Activated CD8-positive, alpha-beta memory T cell treated with anti-CD3 and anti-CD28 coated beads for 1 hour (primary cell): ENCODE results near the gene ZBP1.
"Not testable (repeated sequence)": the region's sequence is repeated elsewhere in the genome, so short reads cannot be mapped to it uniquely, and the experiment has no call there.

Source experiments
- DNase-seq, 2 donors: peaks; one replicate each; pipeline ENCODE4 v3.0.0-alpha.2; 2020; ENCODE audit warnings: low read depth in 1 of 2; ENCODE audit errors: extremely low read depth in 1 of 2

ZBP1 gene

GRCh38 chr20:57647933-57648785 lies 27.9 kb upstream of the ZBP1 start:
- no peak for DNase-seq

DNA sequence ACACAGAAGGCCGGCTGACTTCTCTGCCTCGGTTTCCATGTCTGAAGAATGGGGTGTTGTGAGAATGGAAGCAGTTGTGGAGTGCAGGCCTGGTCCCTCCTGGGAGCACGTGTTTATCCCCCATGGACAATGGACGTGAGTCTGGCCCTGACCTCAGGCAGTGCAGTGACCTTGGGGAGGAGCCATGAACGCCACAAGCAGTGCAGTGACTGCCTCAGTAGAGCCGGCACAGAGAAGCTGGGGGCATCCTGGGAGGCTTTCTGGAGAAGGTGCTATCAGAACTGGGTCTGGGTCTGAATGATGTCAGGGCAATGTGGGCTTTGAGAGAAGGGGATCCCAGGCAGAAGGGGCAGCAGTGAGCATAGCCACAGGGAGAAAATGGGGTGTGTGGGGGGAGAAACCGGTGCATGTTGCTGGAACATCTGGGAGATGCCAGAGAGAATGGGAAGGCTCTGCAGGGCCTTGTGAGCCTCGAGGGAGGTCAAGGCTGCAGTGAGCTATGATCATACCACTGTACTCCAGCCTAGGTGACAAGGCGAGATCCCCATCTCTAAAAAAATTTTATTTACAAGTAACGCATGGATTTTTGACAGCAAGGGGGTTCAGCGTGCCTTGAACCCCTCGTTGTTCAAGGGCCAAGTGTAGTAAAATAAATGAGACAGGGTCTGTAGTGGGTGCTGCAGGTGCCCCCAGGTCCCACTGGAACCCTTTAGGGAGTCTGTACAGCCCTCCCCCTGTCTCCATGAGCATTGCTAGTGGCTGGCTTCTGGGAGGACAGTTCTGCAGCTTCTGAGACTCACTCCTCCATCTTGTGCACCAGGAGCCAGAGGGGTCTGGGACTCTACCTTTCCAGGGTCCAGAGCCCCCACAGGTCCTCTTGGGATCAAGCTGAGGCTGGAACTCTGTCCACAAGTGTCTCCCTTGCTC lies 27.0 kb upstream of the ZBP1 start:
- no peak for DNase-seq

DNA sequence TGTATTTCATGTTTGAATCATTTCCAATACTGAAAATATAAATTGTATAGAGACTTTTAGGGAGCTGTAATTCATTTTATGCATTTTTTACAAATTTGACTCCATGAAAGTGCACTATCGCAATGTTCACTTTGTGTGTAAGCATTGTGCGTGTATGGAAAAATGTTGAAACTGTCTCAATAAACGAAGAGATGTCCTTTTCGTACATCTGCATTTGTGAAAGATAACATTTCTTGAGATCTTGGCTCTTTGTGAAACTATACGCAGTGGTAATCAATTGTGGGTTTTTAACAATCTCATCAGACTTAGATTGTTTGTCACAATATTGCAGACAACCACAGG lies 18.6 kb upstream of the ZBP1 start:
- no peak for DNase-seq

DNA sequence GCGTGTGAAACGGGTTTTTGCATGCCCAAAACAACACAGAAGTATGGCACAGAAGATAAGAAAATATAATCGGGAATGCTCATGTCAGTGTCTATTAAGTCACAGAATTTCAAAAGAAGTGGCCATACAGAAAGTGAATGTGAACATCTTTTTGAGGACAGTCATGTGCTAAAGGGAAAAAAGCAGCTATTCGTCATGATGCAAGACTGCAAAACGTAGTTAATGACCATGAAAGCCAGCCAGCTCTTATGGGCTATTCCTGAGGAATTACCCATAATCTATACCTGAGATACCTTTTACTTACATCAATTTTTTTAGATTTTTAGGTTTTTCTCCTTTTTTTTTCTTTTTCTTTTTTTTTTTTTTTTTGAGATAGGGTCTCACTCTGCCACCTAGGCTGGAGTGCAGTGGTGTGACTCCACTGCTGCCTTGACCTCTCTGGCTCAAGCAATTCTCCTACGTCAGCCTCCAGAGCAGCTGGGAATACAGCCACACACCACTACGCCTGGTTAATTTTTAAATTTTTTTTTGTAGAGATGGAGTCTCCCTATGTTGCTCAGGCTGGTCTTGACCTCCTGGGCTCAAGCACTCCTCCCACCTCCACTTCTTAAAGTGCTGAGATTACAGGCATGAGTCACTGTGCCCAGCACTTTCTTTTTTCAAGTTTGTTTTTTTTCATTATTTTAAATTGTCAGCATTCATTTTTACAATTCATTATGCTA lies 18.1 kb upstream of the ZBP1 start:
- DNase-seq: no peak

DNA sequence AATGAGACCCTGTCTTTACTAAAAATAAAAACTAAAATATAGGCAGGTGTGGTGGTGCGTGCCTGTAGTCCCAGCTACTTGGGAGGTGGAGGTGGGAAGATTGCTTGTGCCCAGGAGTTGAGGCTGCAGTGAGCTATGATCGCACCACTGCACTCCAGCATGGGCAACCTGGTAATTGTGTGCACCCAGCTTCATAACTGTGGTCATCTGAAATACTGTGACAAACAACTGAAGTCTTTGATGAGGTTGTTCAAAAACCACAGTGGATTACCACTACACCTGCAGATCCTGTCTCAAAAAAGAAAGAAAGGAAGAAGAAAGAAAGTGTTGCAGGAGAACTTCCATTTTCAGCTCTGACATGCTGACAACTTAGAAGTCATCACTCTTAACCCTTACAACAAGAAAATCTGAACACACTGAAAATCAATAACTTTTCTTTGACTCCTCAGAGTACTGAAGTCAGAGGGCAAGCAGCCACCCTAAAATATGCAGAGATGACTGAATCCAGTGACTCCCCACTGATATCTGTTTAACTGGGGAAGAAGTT lies 13.8 kb upstream of the ZBP1 start:
- DNase-seq: no peak

DNA sequence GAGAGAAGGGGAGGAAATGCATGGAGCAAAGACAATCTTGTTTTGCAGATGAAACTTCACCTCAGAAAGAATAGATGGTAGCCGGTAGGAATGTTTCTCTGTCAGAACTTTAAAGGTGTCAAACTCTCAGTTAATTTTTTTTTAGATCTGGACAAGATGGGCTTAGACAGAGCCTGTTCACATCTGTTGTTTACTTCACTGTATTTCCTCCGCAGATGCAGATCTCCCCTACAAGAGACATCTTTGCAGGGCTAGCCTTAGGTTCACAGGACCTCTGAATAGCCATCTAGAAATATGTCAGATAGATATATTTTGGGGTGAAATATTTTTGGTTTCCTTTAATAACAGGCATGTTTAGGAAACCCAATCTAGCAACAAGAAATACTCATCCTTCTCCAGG lies 12.1 kb upstream of the ZBP1 start:
- DNase-seq: no peak

DNA sequence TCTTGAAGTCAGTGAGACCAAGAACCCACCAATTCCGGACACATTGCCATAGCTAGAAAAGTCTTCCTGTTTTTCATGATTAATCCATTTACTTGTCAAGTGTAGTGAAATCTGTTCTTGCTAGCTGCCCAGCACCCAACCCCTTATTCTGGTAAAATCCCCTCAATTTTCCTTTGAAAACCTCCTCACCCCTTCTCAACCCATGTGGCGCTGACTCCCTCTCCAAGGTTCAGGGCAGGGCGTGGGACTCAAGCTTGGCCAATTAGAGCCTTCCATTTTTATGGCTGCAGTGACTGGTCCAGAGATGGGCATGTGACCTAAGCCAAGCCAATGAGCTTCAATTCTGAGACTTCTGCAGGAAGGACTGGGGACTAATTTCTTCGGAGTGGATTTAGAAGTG lies 9.8 kb upstream of the ZBP1 start:
- DNase-seq: no peak

DNA sequence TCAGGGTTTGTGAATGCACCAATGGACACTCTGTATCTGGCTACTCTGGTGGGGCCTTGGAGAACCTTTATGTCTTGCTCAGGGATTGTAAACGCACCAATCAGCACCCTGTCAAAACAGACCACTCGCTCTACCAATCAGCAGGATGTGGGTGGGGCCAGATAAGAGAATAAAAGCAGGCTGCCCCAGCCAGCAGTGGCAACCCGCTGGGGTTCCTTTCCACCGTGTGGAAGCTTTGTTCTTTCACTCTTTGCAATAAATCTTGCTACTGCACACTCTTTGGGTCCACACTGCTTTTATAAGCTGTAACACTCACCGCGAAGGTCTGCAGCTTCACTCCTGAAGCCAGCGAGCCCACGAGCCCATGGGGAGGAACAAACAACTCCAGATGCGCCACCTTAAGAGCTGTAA lies 9.3 kb upstream of the ZBP1 start:
- not testable (repeated sequence) for DNase-seq

GRCh38 chr20:57628962-57629308 lies 8.7 kb upstream of the ZBP1 start:
- not testable (repeated sequence) for DNase-seq

- no peak for DNase-seq
Observed at GRCh38 chr20:57628047-57628961, 8.1 kb upstream of the ZBP1 start.

GRCh38 chr20:57627339-57627738 lies 7.1 kb upstream of the ZBP1 start:
- no peak for DNase-seq

DNA sequence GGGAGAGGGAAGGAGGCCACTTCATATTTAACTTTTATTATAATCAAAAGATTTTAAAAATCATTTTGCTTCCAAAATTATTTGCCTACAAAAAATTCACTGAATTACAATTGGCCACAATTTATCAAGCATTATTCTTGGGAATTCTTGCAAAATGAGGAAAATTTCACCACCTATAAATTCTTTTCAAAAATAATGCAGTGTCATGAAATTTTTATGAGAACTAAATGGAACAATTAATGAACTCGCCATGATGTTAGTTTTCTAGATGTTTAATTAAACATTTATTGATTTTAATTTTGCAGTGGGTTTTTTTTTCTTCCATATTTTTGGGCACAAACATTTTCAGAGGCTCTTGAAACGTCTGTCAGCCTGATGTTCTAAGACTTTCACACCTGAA lies 5.8 kb upstream of the ZBP1 start:
- DNase-seq: no peak

DNA sequence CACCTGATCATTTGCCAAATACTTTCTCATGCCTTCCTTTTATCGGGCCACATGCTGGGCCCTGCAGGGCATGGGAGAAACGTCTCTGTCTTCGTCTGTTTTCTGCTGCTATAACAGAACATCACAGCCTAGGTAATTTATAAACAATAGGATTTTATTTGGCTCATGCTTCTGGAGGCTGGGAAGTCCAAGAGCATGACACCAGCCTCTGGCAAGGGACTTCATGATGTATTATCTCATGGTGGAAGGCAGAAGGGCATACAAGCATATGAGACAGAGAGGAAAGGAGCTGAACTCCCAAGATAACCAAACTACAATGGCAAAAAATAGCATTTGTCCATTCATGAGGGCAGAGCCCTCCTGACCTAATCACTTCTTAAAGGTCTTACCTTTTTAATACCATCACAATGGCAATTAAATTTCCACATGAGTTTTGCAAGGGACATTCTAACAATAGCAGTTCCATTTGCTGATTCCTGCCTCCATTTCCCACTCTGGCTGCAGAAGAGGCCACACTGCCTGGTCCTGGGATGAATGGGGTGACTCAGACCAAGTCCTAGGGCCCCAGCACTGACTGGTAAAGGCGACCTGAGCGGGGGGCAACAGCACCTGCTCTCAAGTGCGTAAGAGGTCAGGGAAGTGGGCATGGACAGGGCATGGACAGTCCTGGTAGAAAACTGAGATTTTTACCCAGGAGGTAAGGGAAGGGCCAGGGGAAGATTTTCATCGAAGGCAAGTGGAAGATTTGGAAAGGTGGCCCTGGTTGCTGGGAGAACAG lies 5.1 kb upstream of the ZBP1 start:
- DNase-seq: no peak

DNA sequence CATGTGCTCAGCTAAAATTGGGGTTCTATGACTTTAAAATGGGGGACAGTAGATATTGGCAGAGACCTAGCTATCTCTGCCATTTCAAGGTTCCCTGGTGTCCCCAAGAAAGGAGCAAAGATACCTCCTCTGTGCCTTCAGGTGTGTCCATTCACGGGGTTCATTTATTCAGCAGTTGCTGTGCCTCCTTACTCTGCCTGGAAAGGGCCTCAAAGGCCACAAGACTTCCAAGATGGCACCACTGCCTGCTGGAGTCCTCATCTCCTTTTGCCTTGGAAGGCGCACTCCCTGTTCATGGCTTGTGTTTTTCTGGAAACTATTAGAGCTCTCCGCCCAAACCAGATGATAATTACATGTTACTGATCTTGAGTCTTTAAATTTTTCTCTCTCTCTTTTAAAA lies 3.9 kb upstream of the ZBP1 start:
- no peak for DNase-seq

DNA sequence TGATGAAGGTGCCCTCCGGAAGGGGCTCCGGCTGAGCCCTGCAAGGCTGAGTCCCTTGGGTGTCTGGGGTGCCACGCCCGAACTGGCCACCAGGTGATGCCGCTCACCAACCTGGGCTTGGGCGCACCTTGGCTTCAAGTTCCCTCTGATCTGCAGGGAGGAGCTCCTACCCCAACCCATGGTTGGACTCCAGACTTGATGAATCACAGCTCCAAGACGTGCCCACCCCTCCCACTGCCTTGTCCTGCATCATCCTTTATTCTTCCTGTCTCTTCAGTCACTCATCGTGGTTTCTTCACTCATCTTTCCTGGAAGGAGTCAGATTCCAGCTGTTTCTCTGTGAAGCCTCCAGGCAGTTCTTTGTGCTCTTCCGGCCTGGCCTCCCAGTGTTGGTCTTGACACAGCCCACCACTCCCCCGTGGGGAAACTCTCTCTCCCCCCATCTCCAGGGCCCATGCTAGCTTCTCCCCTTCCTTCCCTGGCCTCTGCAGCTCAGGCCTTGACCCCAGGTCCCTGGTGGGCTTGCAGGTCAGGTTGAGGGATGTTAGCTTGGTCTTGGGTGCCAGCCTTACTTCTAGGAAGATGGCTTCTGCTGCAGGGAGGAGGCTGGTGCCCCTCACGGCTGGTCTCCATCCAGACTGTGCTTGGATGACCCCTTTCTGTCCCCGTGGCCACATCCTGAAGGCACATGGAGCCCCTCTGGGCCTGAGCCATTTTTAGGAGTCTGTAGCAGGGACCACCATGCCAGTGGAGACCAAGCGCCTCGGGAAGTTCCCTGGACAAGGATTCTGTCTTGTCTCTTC lies 2.6 kb upstream of the ZBP1 start:
- peak; percentile 34 to 60 for DNase-seq

GRCh38 chr20:57622201-57622570 lies 2.0 kb upstream of the ZBP1 start:
- DNase-seq: no peak

- DNase-seq: no peak
Observed at GRCh38 chr20:57621421-57622200, 1.4 kb upstream of the ZBP1 start.

GRCh38 chr20:57620999-57621398 lies 773 bp upstream of the ZBP1 start:
- no peak for DNase-seq
